ENCODE results near the gene MRPS25. TPM values are rescaled to one million over a fixed set of nuclear protein-coding genes. Genes with fewer than 3 reads are reported as not detected.

The MRPS25 gene
- total and polyA plus RNA-seq, 9 of the 15 experiments (the other 6 are each of a cell fraction or from before 2014, with no cell fraction given) = 34.3 to 129 (median 78.2) TPM

GRCh38 chr3:15007681-15008141 is 57.4 kb downstream of the MRPS25 start:
- intact Hi-C loops (cut with micrococcal nuclease) = no loop called here
- POLR2A ChIA-PET = no interaction called here
- no peaks in the 10 kb centered on the region for H3K9me1 ChIP-seq (ENCODE audit: control insufficient read depth, insufficient read depth, low read length)
- in situ Hi-C loops (cut with MboI) = no loop called here
- H3K9ac ChIP-seq (ENCODE audit: insufficient read depth in 1 of 2, low read depth in 2 of 2, low read length in 2 of 2) = no peak overlapping the region
- H4K20me1 ChIP-seq (replicated peaks; ENCODE audit: control insufficient read depth, insufficient read depth, low read length) = no peaks in the 10 kb centered on the region
- 68% methylated on average over 4 of the region's 4 CpGs for WGBS (ENCODE audit: insufficient coverage, low coverage, missing lambda C conversion rate)
- no peak overlapping the region for H3K27ac ChIP-seq (ENCODE audit: extremely low read depth, low read depth, low read length)
- no peak overlapping the region for H3K4me3 ChIP-seq
- H3K4me1 ChIP-seq (replicated peaks in 1 of 2; ENCODE audit: control insufficient read depth in 2 of 2, insufficient read depth in 2 of 2, low read length in 2 of 2) = peaks cover 0 to 15% of the 10 kb centered on the region in 2 experiments; a peak in 4 of 5 replicates
- no peak for FAIRE-seq
- H3K79me2 ChIP-seq (ENCODE audit: control insufficient read depth, insufficient read depth, low read length) = no peaks in the 10 kb centered on the region
- DNase-seq (ENCODE audit: extremely low read depth in 1 of 4, low spot score in 3 of 4) = no peak
- peaks cover 19% of the 10 kb centered on the region; the same call in 2 of the 3 replicates for H3K36me3 ChIP-seq (ENCODE audit: control insufficient read depth, insufficient read depth, low read length)
- no peak overlapping the region for H2AFZ ChIP-seq (ENCODE audit: low read depth, low read length)
- CTCF ChIA-PET (ENCODE audit: low intra/inter-chr PET ratio) = interaction anchor here (0.6 kb wide), 1 partner anchor 357 kb away, joined by 3 read pairs; no protein-coding TSS in a partner anchor
- H3K27me3 ChIP-seq (ENCODE audit: control insufficient read depth in 2 of 2, insufficient read depth in 2 of 2, low read length in 2 of 2) = no peaks in the 10 kb centered on the region
- H3K9me3 ChIP-seq (replicated peaks; ENCODE audit: control insufficient read depth, insufficient read depth, low read depth, low read length) = no peaks in the 10 kb centered on the region
- no TSS peak for BruUV-seq (replicated peaks)
- no peak for ATAC-seq
- no peak overlapping the region for H3K4me2 ChIP-seq (ENCODE audit: insufficient read depth, low read length)
- TF ChIP-seq FOXA3 (CRISPR knock-in tag; conservative IDR thresholded peaks at IDR 0.05 in 1 of 2, IDR thresholded peaks at IDR 0.05 in 1 of 2) = no peak
- TF ChIP-seq MITF (IDR thresholded peaks at IDR 0.05) = no peak
- no peak for TF ChIP-seq THAP12 (CRISPR knock-in tag; IDR thresholded peaks at IDR 0.05)
- TF ChIP-seq MBD1 (CRISPR knock-in tag; IDR thresholded peaks at IDR 0.05) = no peak
- TF ChIP-seq MAX (CRISPR knock-in tag; IDR thresholded peaks at IDR 0.05) = no peak
- no peak for TF ChIP-seq RBM15 (IDR thresholded peaks at IDR 0.05; ENCODE audit: insufficient read depth, low read length)
- no peak for TF ChIP-seq EP300 (IDR thresholded peaks at IDR 0.05; ENCODE audit: low read length)
- TF ChIP-seq ZNF785 (CRISPR knock-in tag; IDR thresholded peaks at IDR 0.05) = no peak
- no peak for TF ChIP-seq ZNF507 (tag; conservative IDR thresholded peaks at IDR 0.05)
- TF ChIP-seq GATAD2A (IDR thresholded peaks at IDR 0.05) = no peak
- TF ChIP-seq RFX7 (CRISPR knock-in tag; IDR thresholded peaks at IDR 0.05) = no peak
- no peak for TF ChIP-seq ZBTB49 (CRISPR knock-in tag; IDR thresholded peaks at IDR 0.05; ENCODE audit: borderline replicate concordance)
- TF ChIP-seq THRAP3 (IDR thresholded peaks at IDR 0.05; ENCODE audit: borderline replicate concordance) = no peak
- no peak for TF ChIP-seq JUND (IDR thresholded peaks at IDR 0.05; ENCODE audit: borderline replicate concordance, low read depth, low read length)
- TF ChIP-seq JUND (tag; IDR thresholded peaks at IDR 0.05; ENCODE audit: borderline replicate concordance, low read depth, low read length) = no peak

Data from K562 (cell line).